Brain microvascular endothelial cell (primary cell): ENCODE data around the gene TEDC1.

Experiments used
- DNase-seq: peaks from one replicate; pipeline ENCODE4 v3.0.0-alpha.2; 2020
- H3K27ac ChIP-seq: fragments of 250-450 bp; sonication (Bioruptor Pico); 2 replicates; pipeline ENCODE4 v1.5.1; 2020; ENCODE audit warnings: mild to moderate bottlenecking, moderate library complexity
- H3K27me3 ChIP-seq: fragments of 250-450 bp; sonication (Bioruptor Pico); replicated peaks from 2 replicates; pipeline ENCODE4 v1.5.1; 2020; ENCODE audit warnings: mild to moderate bottlenecking
- H3K36me3 ChIP-seq: fragments of 250-450 bp; sonication (Bioruptor Pico); replicated peaks from 2 replicates; pipeline ENCODE4 v1.5.1; 2020; ENCODE audit warnings: mild to moderate bottlenecking
- H3K4me3 ChIP-seq: 2 replicates; pipeline ENCODE4 v1.5.1; 2011; ENCODE audit warnings: low read depth, mild to moderate bottlenecking, control low read depth, low read length, moderate library complexity
- CTCF ChIP-seq: IDR thresholded peaks from 2 replicates; pipeline ENCODE4 v1.5.1; 2011; ENCODE audit warnings: low read depth, mild to moderate bottlenecking, moderate library complexity, low read length, control low read depth, inconsistent platforms; ENCODE audit errors: missing control alignments
- in situ Hi-C: cut with HindIII; loops from 2 replicates; pipeline ENCODE4 v1.10.0; 2017; ENCODE audit warnings: low sequenced_read_pairs, low pct_ligation_motif_present

The TEDC1 gene

DNA sequence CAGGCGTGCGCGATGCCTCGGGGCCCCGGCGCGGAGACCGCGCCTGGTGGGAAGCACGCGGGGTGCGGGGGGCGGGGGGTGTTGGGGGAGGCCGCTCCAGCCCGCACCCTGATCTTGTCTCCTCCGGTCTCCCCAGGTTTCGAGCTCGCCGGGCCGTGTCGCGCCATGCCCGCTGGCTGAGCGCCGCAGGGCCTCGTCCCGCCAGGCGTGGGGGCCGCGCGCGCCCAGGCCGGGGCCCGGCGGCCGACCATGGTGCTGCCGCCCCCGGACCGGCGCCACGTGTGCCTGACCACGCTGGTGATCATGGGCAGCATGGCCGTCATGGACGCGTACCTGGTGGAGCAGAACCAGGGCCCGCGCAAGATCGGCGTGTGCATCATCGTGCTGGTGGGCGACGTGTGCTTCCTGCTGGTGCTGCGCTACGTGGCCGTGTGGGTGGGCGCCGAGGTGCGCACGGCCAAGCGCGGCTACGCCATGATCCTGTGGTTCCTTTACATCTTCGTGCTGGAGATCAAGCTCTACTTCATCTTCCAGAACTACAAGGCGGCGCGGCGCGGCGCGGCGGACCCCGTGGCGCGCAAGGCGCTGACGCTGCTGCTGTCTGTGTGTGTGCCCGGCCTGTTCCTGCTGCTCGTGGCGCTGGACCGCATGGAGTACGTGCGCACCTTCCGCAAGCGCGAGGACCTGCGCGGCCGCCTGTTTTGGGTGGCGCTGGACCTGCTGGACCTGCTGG lies 37.7 kb downstream of the TEDC1 start:
- Histone ChIP-seq H3K27ac (no peak overlapping the region), H3K36me3 (no peaks in the 10 kb centered on the region), H3K4me3 (no peak overlapping the region), H3K27me3 (no peaks in the 10 kb centered on the region)
- TF ChIP-seq CTCF: no peak
- no peak for DNase-seq
- in situ Hi-C loops: no loop called here

DNA sequence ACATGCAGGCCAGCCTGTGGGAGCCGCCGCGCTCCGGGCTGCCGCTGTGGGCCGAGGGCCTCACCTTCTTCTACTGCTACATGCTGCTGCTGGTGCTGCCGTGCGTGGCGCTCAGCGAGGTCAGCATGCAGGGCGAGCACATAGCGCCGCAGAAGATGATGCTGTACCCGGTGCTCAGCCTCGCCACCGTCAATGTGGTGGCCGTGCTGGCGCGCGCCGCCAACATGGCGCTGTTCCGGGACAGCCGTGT lies 38.2 kb downstream of the TEDC1 start:
- H3K4me3 ChIP-seq: no peak overlapping the region
- DNase-seq: no peak
- no peaks in the 10 kb centered on the region for H3K27me3 ChIP-seq
- in situ Hi-C loops: no loop called here
- no peak for TF ChIP-seq CTCF
- H3K36me3 ChIP-seq: no peaks in the 10 kb centered on the region
- H3K27ac ChIP-seq: no peak overlapping the region

- no peak for TF ChIP-seq CTCF
- H3K4me3 ChIP-seq: no peak overlapping the region
- no peak for DNase-seq
- no peaks in the 10 kb centered on the region for H3K36me3 ChIP-seq
- no peak overlapping the region for H3K27ac ChIP-seq
- in situ Hi-C loops: no loop called here
- no peaks in the 10 kb centered on the region for H3K27me3 ChIP-seq
Measured at GRCh38 chr14:105529569-105530284, 38.7 kb downstream of the TEDC1 start.

- Histone ChIP-seq H3K27ac (no peak overlapping the region), H3K27me3 (no peaks in the 10 kb centered on the region), H3K36me3 (no peaks in the 10 kb centered on the region), H3K4me3 (no peak overlapping the region)
- in situ Hi-C loops: no loop called here
- no peak for TF ChIP-seq CTCF
- DNase-seq: no peak
Measured at GRCh38 chr14:105530285-105531087, 39.4 kb downstream of the TEDC1 start.

- Histone ChIP-seq H3K27ac (no peak overlapping the region), H3K36me3 (no peaks in the 10 kb centered on the region), H3K27me3 (no peaks in the 10 kb centered on the region), H3K4me3 (no peak overlapping the region)
- DNase-seq: no peak
- no peak for TF ChIP-seq CTCF
- in situ Hi-C loops: no loop called here
Measured at GRCh38 chr14:105531088-105531893, 40.2 kb downstream of the TEDC1 start.
